ENCODE results near the gene ANKUB1. TPM values are rescaled to one million over a fixed set of nuclear protein-coding genes. Genes with fewer than 3 reads are reported as not detected.
"Not testable (repeated sequence)": the region's sequence is repeated elsewhere in the genome, so short reads cannot be mapped to it uniquely, and the experiment has no call there.

ANKUB1 gene
- total RNA-seq, result not detected

DNA sequence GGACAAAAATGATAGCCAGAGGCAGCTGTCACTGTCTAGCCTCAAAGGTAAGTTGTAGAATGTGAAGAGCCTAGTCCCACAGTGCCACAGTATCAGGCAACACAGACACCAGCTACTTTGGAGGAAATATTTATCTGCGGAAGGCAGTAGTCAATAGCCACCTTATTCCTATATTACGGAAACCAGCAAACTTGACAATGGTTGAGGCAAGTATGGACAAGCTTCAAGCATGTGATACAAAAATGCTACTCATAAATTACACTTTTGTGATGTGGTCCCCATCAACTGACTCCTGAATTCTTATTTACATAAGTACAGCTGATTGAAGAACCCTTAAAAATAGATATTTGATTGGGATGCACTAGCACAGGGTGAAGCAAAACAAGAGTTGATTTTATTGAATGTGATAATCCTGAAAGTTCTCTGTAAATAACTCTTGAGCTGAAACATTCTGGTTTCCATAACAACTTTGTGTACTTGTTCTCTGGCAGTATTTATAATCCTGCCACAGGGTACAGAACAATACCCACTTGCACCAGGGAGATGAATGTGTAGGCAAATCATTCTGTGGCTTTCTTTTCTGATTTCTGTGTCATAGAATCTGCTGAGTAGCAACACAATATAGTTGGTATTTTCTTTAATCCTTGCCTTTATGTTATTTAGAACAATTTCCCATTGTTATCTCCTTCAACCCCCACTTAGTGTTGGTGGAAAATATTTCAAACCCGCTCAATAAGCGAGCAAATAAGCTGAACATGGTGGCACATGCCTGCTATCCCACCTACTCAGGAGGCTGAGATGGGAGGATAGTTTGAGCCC lies at the start of gene ANKUB1:
Gene ANKUB1, minus strand, starts transcription at position 103 of the 819 bp plus-strand sequence. CDS start 188 bp downstream, outside the sequence.
- H3K27ac ChIP-seq, result no peak within 1 kb of the TSS
- no peaks in the 10 kb centered on the region for H3K36me3 ChIP-seq
- intact Hi-C loops (cut with DNase I; ENCODE audit: low total_unique reads), result no loop called here
- DNase-seq (ENCODE audit: low spot score in 2 of 2), result no peak
- H3K9me3 ChIP-seq, result no peaks in the 10 kb centered on the region
- TF ChIP-seq POLR2AphosphoS5 (IDR thresholded peaks at IDR 0.05) (no peak), POLR2A (IDR thresholded peaks at IDR 0.05) (no peak)
- TF ChIP-seq, protein P1, sequence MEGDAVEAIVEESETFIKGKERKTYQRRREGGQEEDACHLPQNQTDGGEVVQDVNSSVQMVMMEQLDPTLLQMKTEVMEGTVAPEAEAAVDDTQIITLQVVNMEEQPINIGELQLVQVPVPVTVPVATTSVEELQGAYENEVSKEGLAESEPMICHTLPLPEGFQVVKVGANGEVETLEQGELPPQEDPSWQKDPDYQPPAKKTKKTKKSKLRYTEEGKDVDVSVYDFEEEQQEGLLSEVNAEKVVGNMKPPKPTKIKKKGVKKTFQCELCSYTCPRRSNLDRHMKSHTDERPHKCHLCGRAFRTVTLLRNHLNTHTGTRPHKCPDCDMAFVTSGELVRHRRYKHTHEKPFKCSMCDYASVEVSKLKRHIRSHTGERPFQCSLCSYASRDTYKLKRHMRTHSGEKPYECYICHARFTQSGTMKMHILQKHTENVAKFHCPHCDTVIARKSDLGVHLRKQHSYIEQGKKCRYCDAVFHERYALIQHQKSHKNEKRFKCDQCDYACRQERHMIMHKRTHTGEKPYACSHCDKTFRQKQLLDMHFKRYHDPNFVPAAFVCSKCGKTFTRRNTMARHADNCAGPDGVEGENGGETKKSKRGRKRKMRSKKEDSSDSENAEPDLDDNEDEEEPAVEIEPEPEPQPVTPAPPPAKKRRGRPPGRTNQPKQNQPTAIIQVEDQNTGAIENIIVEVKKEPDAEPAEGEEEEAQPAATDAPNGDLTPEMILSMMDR (IDR thresholded peaks at IDR 0.05), result no peak
- H3K4me1 ChIP-seq, result no peaks in the 10 kb centered on the region
- no peaks in the 10 kb centered on the region for H3K27me3 ChIP-seq
- H3K4me3 ChIP-seq, result no peak within 1 kb of the TSS

GRCh38 chr3:149839896-149840295 lies 47.5 kb upstream of the ANKUB1 start:
- intact Hi-C loops (cut with DNase I; ENCODE audit: low total_unique reads), result no loop called here
- H3K4me3 ChIP-seq, result no peak overlapping the region
- peaks cover 6 to 13% of the 10 kb centered on the region in 2 donors for H3K9me3 ChIP-seq
- no peaks in the 10 kb centered on the region for H3K27me3 ChIP-seq
- no peaks in the 10 kb centered on the region for H3K36me3 ChIP-seq
- H3K4me1 ChIP-seq, result peaks cover 0 to 4% of the 10 kb centered on the region in 2 donors
- no peak for TF ChIP-seq POLR2A (IDR thresholded peaks at IDR 0.05)
- TF ChIP-seq, protein P1 (IDR thresholded peaks at IDR 0.05), result no peak
- TF ChIP-seq POLR2AphosphoS5 (IDR thresholded peaks at IDR 0.05), result no peak
- no peak for DNase-seq (ENCODE audit: low spot score in 2 of 2)
- no peak overlapping the region for H3K27ac ChIP-seq

GRCh38 chr3:149839469-149839868 lies 47.1 kb upstream of the ANKUB1 start:
- H3K27ac ChIP-seq; intact Hi-C loops (cut with DNase I; ENCODE audit: low total_unique reads); H3K36me3 ChIP-seq; H3K4me3 ChIP-seq; H3K27me3 ChIP-seq; H3K4me1 ChIP-seq; DNase-seq (ENCODE audit: low spot score in 2 of 2): not testable (repeated sequence)
- peaks cover 6 to 13% of the 10 kb centered on the region in 2 donors for H3K9me3 ChIP-seq

DNA sequence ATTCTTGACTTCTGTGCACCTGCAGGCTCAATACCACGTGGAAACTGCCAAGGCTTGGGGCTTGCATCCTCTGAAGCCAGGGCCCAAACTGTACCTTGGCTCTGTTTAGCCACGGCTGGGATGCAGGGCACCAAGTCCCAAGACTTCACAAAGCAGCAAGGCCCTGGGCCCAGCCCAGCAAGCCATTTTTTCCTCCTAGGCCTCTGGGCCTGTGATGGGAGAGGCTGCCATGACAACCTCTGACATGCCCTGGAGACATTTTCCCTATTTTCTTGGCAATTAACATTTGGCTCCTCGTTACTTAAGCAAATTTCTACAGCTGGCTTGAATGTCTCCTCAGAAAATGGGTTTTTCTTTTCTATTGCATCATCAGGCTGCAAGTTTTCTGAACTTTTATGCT lies 46.1 kb upstream of the ANKUB1 start:
- H3K27ac ChIP-seq; DNase-seq (ENCODE audit: low spot score in 2 of 2); intact Hi-C loops (cut with DNase I; ENCODE audit: low total_unique reads); H3K36me3 ChIP-seq; H3K4me3 ChIP-seq; H3K27me3 ChIP-seq; H3K4me1 ChIP-seq: not testable (repeated sequence)
- peaks cover 7 to 19% of the 10 kb centered on the region in 2 donors for H3K9me3 ChIP-seq

- intact Hi-C loops (cut with DNase I; ENCODE audit: low total_unique reads), result no loop called here
- no peaks in the 10 kb centered on the region for H3K36me3 ChIP-seq
- no peak overlapping the region for H3K4me3 ChIP-seq
- no peak overlapping the region for H3K27ac ChIP-seq
- TF ChIP-seq POLR2A (IDR thresholded peaks at IDR 0.05) (no peak), POLR2AphosphoS5 (IDR thresholded peaks at IDR 0.05) (no peak)
- TF ChIP-seq, protein P1 (IDR thresholded peaks at IDR 0.05), result no peak
- no peaks in the 10 kb centered on the region for H3K27me3 ChIP-seq
- no peaks in the 10 kb centered on the region for H3K4me1 ChIP-seq
- peaks cover 22 to 39% of the 10 kb centered on the region in 2 donors for H3K9me3 ChIP-seq
- DNase-seq (ENCODE audit: low spot score in 2 of 2), result no peak
These were observed 40.9 kb upstream of the ANKUB1 start for GRCh38 chr3:149833241-149833640.

GRCh38 chr3:149832086-149832485 lies 39.7 kb upstream of the ANKUB1 start:
- peaks cover 19 to 34% of the 10 kb centered on the region in 2 donors for H3K9me3 ChIP-seq
- no peaks in the 10 kb centered on the region for H3K36me3 ChIP-seq
- no peak for DNase-seq (ENCODE audit: low spot score in 2 of 2)
- no peak overlapping the region for H3K4me3 ChIP-seq
- intact Hi-C loops (cut with DNase I; ENCODE audit: low total_unique reads), result no loop called here
- TF ChIP-seq, protein P1 (IDR thresholded peaks at IDR 0.05), result no peak
- no peak for TF ChIP-seq POLR2A (IDR thresholded peaks at IDR 0.05)
- no peak for TF ChIP-seq POLR2AphosphoS5 (IDR thresholded peaks at IDR 0.05)
- no peaks in the 10 kb centered on the region for H3K27me3 ChIP-seq
- no peak overlapping the region for H3K27ac ChIP-seq
- H3K4me1 ChIP-seq, result no peaks in the 10 kb centered on the region

All from breast epithelium (tissue), 4 donors.